ENCODE data around the gene ZNF22. TPM values are rescaled to one million over a fixed set of nuclear protein-coding genes. Genes with fewer than 3 reads are reported as not detected.

ZNF22 gene
- total RNA-seq, 1 donor from 2014 or later, result 81.0 TPM

GRCh38 chr10:44988957-44989585, 11.7 kb upstream of the ZNF22 start:
- Mint-ChIP-seq H3K27me3 (ENCODE audit: insufficient read depth, low read depth) (peaks cover 4% of the 10 kb centered on the region), H3K9me3 (no peaks in the 10 kb centered on the region), H3K4me3 (no peak overlapping the region), H3K4me1 (peaks cover 35% of the 10 kb centered on the region), H3K27ac (no peak overlapping the region), H3K36me3 (peaks cover 9% of the 10 kb centered on the region)
- H3K4me3 ChIP-seq, result no peak overlapping the region
- H3K36me3 ChIP-seq, result no peaks in the 10 kb centered on the region
- H4K20me1 ChIP-seq (ENCODE audit: low read depth), result peaks cover 13% of the 10 kb centered on the region
- DNase-seq (ENCODE audit: low spot score), result no peak
- TF ChIP-seq EZH2 (IDR thresholded peaks at IDR 0.05), result no peak
- TF ChIP-seq EZH2phosphoT487 (IDR thresholded peaks at IDR 0.05), result no peak
- TF ChIP-seq CTCF (IDR thresholded peaks at IDR 0.05), result no peak
- H3K79me2 ChIP-seq (ENCODE audit: low read depth), result no peaks in the 10 kb centered on the region
- H3F3A ChIP-seq (ENCODE audit: low read depth), result peaks cover 34% of the 10 kb centered on the region
- H3K9me3 ChIP-seq (ENCODE audit: low read depth), result no peaks in the 10 kb centered on the region
- H3K27ac ChIP-seq, result no peak overlapping the region
- peaks cover 42% of the 10 kb centered on the region for H3K27me3 ChIP-seq
- peaks cover 50% of the 10 kb centered on the region for H3K4me1 ChIP-seq
- H2AFZ ChIP-seq (replicated peaks), result no peak overlapping the region
- H3K4me2 ChIP-seq, result no peak overlapping the region
- H3K9ac ChIP-seq, result no peak overlapping the region

- Histone ChIP-seq H3F3A (ENCODE audit: low read depth) (peaks cover 34% of the 10 kb centered on the region), H3K9me3 (ENCODE audit: low read depth) (no peaks in the 10 kb centered on the region), H3K36me3 (no peaks in the 10 kb centered on the region), H3K4me3 (peak overlapping the region; percentile 28), H3K4me2 (peak overlapping the region; percentile 66), H3K9ac (no peak overlapping the region), H3K4me1 (peaks cover 55% of the 10 kb centered on the region), H3K27ac (no peak overlapping the region), H3K79me2 (ENCODE audit: low read depth) (no peaks in the 10 kb centered on the region), H4K20me1 (ENCODE audit: low read depth) (peaks cover 13% of the 10 kb centered on the region), H2AFZ (replicated peaks) (no peak overlapping the region), H3K27me3 (peaks cover 42% of the 10 kb centered on the region)
- no peaks in the 10 kb centered on the region for H3K9me3 Mint-ChIP-seq
- H3K4me3 Mint-ChIP-seq, result peak overlapping the region; percentile 57
- H3K27ac Mint-ChIP-seq, result peak overlapping the region; percentile 80
- peaks cover 39% of the 10 kb centered on the region for H3K4me1 Mint-ChIP-seq
- H3K27me3 Mint-ChIP-seq (ENCODE audit: insufficient read depth, low read depth), result peaks cover 4% of the 10 kb centered on the region
- peaks cover 9% of the 10 kb centered on the region for H3K36me3 Mint-ChIP-seq
- no peak for TF ChIP-seq EZH2 (IDR thresholded peaks at IDR 0.05)
- no peak for TF ChIP-seq EZH2phosphoT487 (IDR thresholded peaks at IDR 0.05)
- TF ChIP-seq CTCF (IDR thresholded peaks at IDR 0.05), result no peak
- no peak for DNase-seq (ENCODE audit: low spot score)
These were observed 11.0 kb upstream of the ZNF22 start for GRCh38 chr10:44989597-44990301.

GRCh38 chr10:44990302-44990655, 10.4 kb upstream of the ZNF22 start:
- Histone ChIP-seq H3F3A (ENCODE audit: low read depth) (peaks cover 34% of the 10 kb centered on the region), H3K36me3 (no peaks in the 10 kb centered on the region), H3K79me2 (ENCODE audit: low read depth) (no peaks in the 10 kb centered on the region), H3K27ac (no peak overlapping the region), H4K20me1 (ENCODE audit: low read depth) (peaks cover 13% of the 10 kb centered on the region), H3K9me3 (ENCODE audit: low read depth) (no peaks in the 10 kb centered on the region), H3K27me3 (peaks cover 42% of the 10 kb centered on the region), H3K4me3 (peak overlapping the region; percentile 28), H3K4me1 (peaks cover 53% of the 10 kb centered on the region), H2AFZ (replicated peaks) (no peak overlapping the region), H3K4me2 (peak overlapping the region; percentile 66), H3K9ac (no peak overlapping the region)
- TF ChIP-seq EZH2phosphoT487 (IDR thresholded peaks at IDR 0.05) (peak; percentile 69), EZH2 (IDR thresholded peaks at IDR 0.05) (no peak), CTCF (IDR thresholded peaks at IDR 0.05) (peak; percentile 57)
- H3K27me3 Mint-ChIP-seq (ENCODE audit: insufficient read depth, low read depth), result peaks cover 4% of the 10 kb centered on the region
- H3K36me3 Mint-ChIP-seq, result peaks cover 7% of the 10 kb centered on the region
- H3K9me3 Mint-ChIP-seq, result no peaks in the 10 kb centered on the region
- H3K4me1 Mint-ChIP-seq, result peaks cover 39% of the 10 kb centered on the region
- peak overlapping the region; percentile 25 for H3K27ac Mint-ChIP-seq
- peak; percentile 76 for DNase-seq (ENCODE audit: low spot score)
- H3K4me3 Mint-ChIP-seq, result no peak overlapping the region
